NOMO-1 treated with DMSO at 0.1 percent for 48 hours (cell line): ENCODE results near the gene ABCD4.

Source experiments
- DNase-seq: peaks from one replicate; lab custom pipeline; 2025; ENCODE audit not compliant: unreplicated experiment; lab: John Stamatoyannopoulos, UW

ABCD4 gene

GRCh38 chr14:74238974-74239847 lies 63.5 kb downstream of the ABCD4 start, which contains the start of gene VSX2:
TSS of gene VSX2 (plus strand) at chr14:74239449. CDS start at chr14:74239562, 113 bp downstream.
- no peak for DNase-seq

- no peak for DNase-seq
Observed at GRCh38 chr14:74237441-74237840, 65.3 kb downstream of the ABCD4 start.
